Endothelial cell of umbilical vein (primary cell): Measurements from ENCODE around the gene CAPN5.

ENCODE experiments used
- EZH2 ChIP-seq: IDR thresholded peaks from 2 replicates; pipeline ENCODE4 v1.6.1; 2012; ENCODE audit warnings: borderline replicate concordance, low read depth, mild to moderate bottlenecking, moderate library complexity, low read length, inconsistent platforms; ENCODE audit not compliant: severe bottlenecking
- FOS ChIP-seq: IDR thresholded peaks from 2 replicates; pipeline ENCODE4 v1.6.1; 2011; ENCODE audit warnings: mild to moderate bottlenecking, low read length, moderate library complexity, borderline replicate concordance; ENCODE audit not compliant: insufficient read depth
- JUN ChIP-seq: IDR thresholded peaks from 2 replicates; pipeline ENCODE4 v1.6.1; 2011; ENCODE audit warnings: borderline replicate concordance, low read depth; ENCODE audit not compliant: insufficient read length, insufficient read depth
- POLR2AphosphoS5 ChIP-seq: IDR thresholded peaks from 2 replicates; pipeline ENCODE4 v1.6.1; 2012; ENCODE audit warnings: low read depth, mild to moderate bottlenecking, control low read depth, low read length, moderate library complexity; ENCODE audit not compliant: insufficient read depth
- TF ChIP-seq, protein P1 (sequence below), 2 donors: IDR thresholded peaks; 1 replicate in 1 of 2; 2 replicates in 1 of 2; pipeline ENCODE4 v1.5.1; 2011; ENCODE audit warnings: low read length in 2 of 2, mild to moderate bottlenecking in 2 of 2, moderate library complexity in 2 of 2, control low read depth in 1 of 2, inconsistent platforms in 1 of 2, low read depth in 1 of 2; ENCODE audit not compliant: insufficient read depth in 1 of 2; ENCODE audit errors: extremely low read depth in 1 of 2

GRCh38 chr11:77073328-77074001 is 6.7 kb downstream of the CAPN5 start:
- TF ChIP-seq FOS (peak; percentile 23), EZH2 (no peak), JUN (peak; percentile 45), POLR2AphosphoS5 (peak; percentile 52)
- TF ChIP-seq, protein P1, sequence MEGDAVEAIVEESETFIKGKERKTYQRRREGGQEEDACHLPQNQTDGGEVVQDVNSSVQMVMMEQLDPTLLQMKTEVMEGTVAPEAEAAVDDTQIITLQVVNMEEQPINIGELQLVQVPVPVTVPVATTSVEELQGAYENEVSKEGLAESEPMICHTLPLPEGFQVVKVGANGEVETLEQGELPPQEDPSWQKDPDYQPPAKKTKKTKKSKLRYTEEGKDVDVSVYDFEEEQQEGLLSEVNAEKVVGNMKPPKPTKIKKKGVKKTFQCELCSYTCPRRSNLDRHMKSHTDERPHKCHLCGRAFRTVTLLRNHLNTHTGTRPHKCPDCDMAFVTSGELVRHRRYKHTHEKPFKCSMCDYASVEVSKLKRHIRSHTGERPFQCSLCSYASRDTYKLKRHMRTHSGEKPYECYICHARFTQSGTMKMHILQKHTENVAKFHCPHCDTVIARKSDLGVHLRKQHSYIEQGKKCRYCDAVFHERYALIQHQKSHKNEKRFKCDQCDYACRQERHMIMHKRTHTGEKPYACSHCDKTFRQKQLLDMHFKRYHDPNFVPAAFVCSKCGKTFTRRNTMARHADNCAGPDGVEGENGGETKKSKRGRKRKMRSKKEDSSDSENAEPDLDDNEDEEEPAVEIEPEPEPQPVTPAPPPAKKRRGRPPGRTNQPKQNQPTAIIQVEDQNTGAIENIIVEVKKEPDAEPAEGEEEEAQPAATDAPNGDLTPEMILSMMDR (IDR thresholded peaks at IDR 0.05; ENCODE audit: extremely low read depth in 1 of 2, insufficient read depth in 1 of 2, low read depth in 1 of 2, low read length in 2 of 2) = peak; percentile 28 to 46
